Esophagus squamous epithelium (tissue), 5 donors: ENCODE results near the gene PIAS4. TPM values are rescaled to one million over a fixed set of nuclear protein-coding genes. Genes with fewer than 3 reads are reported as not detected.

Source experiments
- DNase-seq: peaks from one replicate; lab custom pipeline; 2025; lab: John Stamatoyannopoulos, UW
- H3K27ac ChIP-seq, 4 donors: fragments of 200-600 bp; sonication (generic); one replicate each; pipeline ENCODE4 v1.5.1; 2016 to 2019; ENCODE audit warnings: mild to moderate bottlenecking in 1 of 4
- H3K27me3 ChIP-seq, 4 donors: fragments of 200-600 bp; sonication (generic); 1 replicate in 3 of 4; 2 replicates in 1 of 4; pipeline versions ENCODE4 v1.5.1 to v1.6.0; 2017 to 2021; ENCODE audit warnings: antibody characterized with exemption in 1 of 4
- H3K36me3 ChIP-seq, 3 donors: fragments of 200-600 bp; sonication (generic); one replicate each; pipeline ENCODE4 v1.5.1; 2016 to 2019
- H3K4me1 ChIP-seq, 3 donors: fragments of 200-600 bp; sonication (generic); one replicate each; pipeline ENCODE4 v1.5.1; 2017 to 2019
- H3K4me3 ChIP-seq, 4 donors: fragments of 200-600 bp; sonication (generic); 1 replicate in 3 of 4; 2 replicates in 1 of 4; pipeline ENCODE4 v1.5.1; 2016 to 2019; ENCODE audit warnings: mild to moderate bottlenecking in 2 of 4, moderate library complexity in 1 of 4
- H3K9me3 ChIP-seq, 3 donors: fragments of 200-600 bp; sonication (generic); one replicate each; pipeline ENCODE4 v1.5.1; 2016 to 2019
- POLR2A ChIP-seq, 4 donors: fragments of 450-650 bp; IDR thresholded peaks; one replicate each; pipeline ENCODE4 v1.6.1; 2017; ENCODE audit warnings: antibody characterized with exemption in 4 of 4, mild to moderate bottlenecking in 4 of 4, moderate library complexity in 3 of 4
- WGBS, 2 donors: methylation state at CpG; one replicate each; pipeline ENCODE4 v1.1.5; 2018; 5-methylcytosine and 5-hydroxymethylcytosine counted together
- intact Hi-C: fragments of 100-400 bp; cut with DNase I; formaldehyde crosslinking; loops from one replicate; pipeline ENCODE4 v1.15.0; 2022
- total RNA-seq, 4 donors: library from RNA; depleted of rRNA; stranded (reverse); fragments of >200 nt; gene quantifications; one replicate each; pipeline ENCODE4 v1.1.0, GENCODE V29; 2016
- TF ChIP-seq, protein P1 (sequence below), 6 experiments: fragments of 450-650 bp in 4 of 6; fragments of 200-600 bp in 2 of 6; sonication (generic) in 2 of 6; IDR thresholded peaks; one replicate each; pipeline ENCODE4 v1.5.1; 2016 to 2019; ENCODE audit warnings: antibody characterized with exemption in 6 of 6, mild to moderate bottlenecking in 4 of 6, moderate library complexity in 4 of 6
- donor health status: DM: yes; HTN: yes; CAD: no.

The PIAS4 gene
- total RNA-seq, 4 donors from 2014 or later: 11.4 to 15.1 (median 13.0) TPM

- Histone ChIP-seq H3K4me1 (peaks cover 40 to 91% (median 43%) of the 10 kb centered on the region in 3 donors), H3K27ac (peak overlapping the region; percentile 92 to 97 (median 96)), H3K36me3 (peaks cover 51 to 60% (median 59%) of the 10 kb centered on the region in 3 donors), H3K9me3 (no peaks in the 10 kb centered on the region), H3K4me3 (peak overlapping the region; percentile 73 to 89 (median 87)), H3K27me3 (no peaks in the 10 kb centered on the region)
- TF ChIP-seq, protein P1, sequence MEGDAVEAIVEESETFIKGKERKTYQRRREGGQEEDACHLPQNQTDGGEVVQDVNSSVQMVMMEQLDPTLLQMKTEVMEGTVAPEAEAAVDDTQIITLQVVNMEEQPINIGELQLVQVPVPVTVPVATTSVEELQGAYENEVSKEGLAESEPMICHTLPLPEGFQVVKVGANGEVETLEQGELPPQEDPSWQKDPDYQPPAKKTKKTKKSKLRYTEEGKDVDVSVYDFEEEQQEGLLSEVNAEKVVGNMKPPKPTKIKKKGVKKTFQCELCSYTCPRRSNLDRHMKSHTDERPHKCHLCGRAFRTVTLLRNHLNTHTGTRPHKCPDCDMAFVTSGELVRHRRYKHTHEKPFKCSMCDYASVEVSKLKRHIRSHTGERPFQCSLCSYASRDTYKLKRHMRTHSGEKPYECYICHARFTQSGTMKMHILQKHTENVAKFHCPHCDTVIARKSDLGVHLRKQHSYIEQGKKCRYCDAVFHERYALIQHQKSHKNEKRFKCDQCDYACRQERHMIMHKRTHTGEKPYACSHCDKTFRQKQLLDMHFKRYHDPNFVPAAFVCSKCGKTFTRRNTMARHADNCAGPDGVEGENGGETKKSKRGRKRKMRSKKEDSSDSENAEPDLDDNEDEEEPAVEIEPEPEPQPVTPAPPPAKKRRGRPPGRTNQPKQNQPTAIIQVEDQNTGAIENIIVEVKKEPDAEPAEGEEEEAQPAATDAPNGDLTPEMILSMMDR (IDR thresholded peaks at IDR 0.05): no peak
- TF ChIP-seq POLR2A (IDR thresholded peaks at IDR 0.05): no peak
- WGBS, 2 donors: 52 to 70% methylated on average over 4 to 5 of the region's 7 CpGs
- intact Hi-C loops: loop anchor here (10.0 kb wide), 1 partner anchor 151 kb away; no protein-coding TSS in a partner anchor
- DNase-seq: no peak
These were observed 24.0 kb upstream of the PIAS4 start for GRCh38 chr19:3983542-3983914.

GRCh38 chr19:3983936-3984583, 23.5 kb upstream of the PIAS4 start:
- WGBS, 2 donors: 31 to 65% methylated on average over 3 to 6 of the region's 30 CpGs
- peaks cover 40 to 88% (median 43%) of the 10 kb centered on the region in 3 donors for H3K4me1 ChIP-seq

GRCh38 chr19:3984584-3984907, 23.0 kb upstream of the PIAS4 start:
- TF ChIP-seq POLR2A (IDR thresholded peaks at IDR 0.05): no peak
- TF ChIP-seq, protein P1 (IDR thresholded peaks at IDR 0.05): no peak
- Histone ChIP-seq H3K9me3 (no peaks in the 10 kb centered on the region), H3K4me3 (peak overlapping the region; percentile 73 to 89 (median 87)), H3K36me3 (peaks cover 45 to 53% (median 48%) of the 10 kb centered on the region in 3 donors), H3K27ac (peak overlapping the region; percentile 92 to 97 (median 96)), H3K27me3 (no peaks in the 10 kb centered on the region), H3K4me1 (peaks cover 40 to 87% (median 43%) of the 10 kb centered on the region in 3 donors)
- WGBS, 2 donors: 0 to 2% methylated on average over 3 to 9 of the region's 10 CpGs
- DNase-seq: no peak
- intact Hi-C loops: loop anchor here (10.0 kb wide), 1 partner anchor 150 kb away; no protein-coding TSS in a partner anchor

More at GRCh38 chr19:3983936-3984583, 23.5 kb upstream of the PIAS4 start:
- peak overlapping the region; percentile 92 to 97 (median 96) for H3K27ac ChIP-seq
- H3K36me3 ChIP-seq: peaks cover 48 to 58% (median 53%) of the 10 kb centered on the region in 3 donors
- intact Hi-C loops: loop anchor here (10.0 kb wide), 1 partner anchor 151 kb away; no protein-coding TSS in a partner anchor
- TF ChIP-seq POLR2A (IDR thresholded peaks at IDR 0.05): no peak
- TF ChIP-seq, protein P1 (IDR thresholded peaks at IDR 0.05): no peak
- DNase-seq: no peak
- H3K4me3 ChIP-seq: peak overlapping the region; percentile 73 to 89 (median 87)
- H3K9me3 ChIP-seq: no peaks in the 10 kb centered on the region
- no peaks in the 10 kb centered on the region for H3K27me3 ChIP-seq

DNA sequence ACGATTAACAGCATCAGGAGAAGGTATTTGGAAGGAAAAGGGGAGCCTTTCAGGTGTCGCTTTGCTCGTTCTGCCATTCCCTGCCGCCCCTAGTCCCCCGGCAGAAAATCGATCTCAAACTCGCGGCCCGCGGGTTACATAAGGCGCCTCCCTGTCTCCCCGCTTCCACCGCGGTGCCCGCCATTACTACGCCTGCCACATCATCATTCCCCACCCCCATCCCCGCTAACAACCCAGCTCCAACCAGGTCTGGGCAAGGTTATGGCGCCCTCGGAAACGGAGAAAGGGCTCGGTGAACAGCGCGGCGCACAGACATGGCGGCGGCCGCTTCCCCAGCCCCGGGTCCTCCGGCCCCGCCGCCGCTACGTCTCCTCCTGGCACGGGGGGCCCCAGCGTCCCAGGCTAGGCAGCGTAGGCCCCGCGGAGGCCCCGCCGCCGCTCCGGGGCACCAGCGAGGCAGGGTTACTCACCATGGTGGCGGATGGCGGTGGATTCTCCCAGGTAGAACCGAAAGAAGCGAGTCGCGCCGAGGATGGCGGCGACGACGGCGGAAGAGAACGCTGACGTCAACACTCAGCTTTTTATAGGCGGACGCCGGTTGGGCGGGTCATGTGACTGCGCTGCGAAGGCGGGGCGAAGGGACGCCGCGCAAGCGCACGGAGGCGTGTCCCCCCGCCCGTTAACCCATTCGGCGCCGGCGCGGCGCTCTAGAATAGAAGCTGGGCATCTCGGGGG, 22.5 kb upstream of the PIAS4 start, which contains the start of gene EEF2:
Gene EEF2 (minus strand): TSS at position 556 of the 735 bp plus-strand sequence. CDS start 83 bp downstream, at position 473.
- intact Hi-C loops: loop anchor here (10.0 kb wide), 1 partner anchor 150 kb away; no protein-coding TSS in a partner anchor
- Histone ChIP-seq H3K4me1 (peaks cover 40 to 87% (median 43%) of the 10 kb centered on the region in 3 donors), H3K9me3 (no peaks in the 10 kb centered on the region), H3K36me3 (peaks cover 39 to 48% (median 43%) of the 10 kb centered on the region in 3 donors), H3K27me3 (no peaks in the 10 kb centered on the region), H3K4me3 (peak within 1 kb of the TSS; percentile 73 to 89 (median 87)), H3K27ac (peak within 1 kb of the TSS; percentile 92 to 97 (median 96))
- DNase-seq: peak; percentile 35
- 0% methylated on average over 6 to 40 of the region's 80 CpGs for WGBS, 2 donors
- TF ChIP-seq, protein P1 (IDR thresholded peaks at IDR 0.05): peak in 2 of 6 experiments; percentile 23 to 44
- TF ChIP-seq POLR2A (IDR thresholded peaks at IDR 0.05): peak; percentile 94 to 100 (median 100)
